B cell (primary cell): Measurements from ENCODE around the gene STRADB. TPM values are rescaled to one million over a fixed set of nuclear protein-coding genes. Genes with fewer than 3 reads are reported as not detected.

Experiments used
- ATAC-seq: fragments of 200-7000 bp; cut with Tn5 transposase; one replicate; pipeline ENCODE4 v1.10.0; 2021; ENCODE audit warnings: low read depth, mild to moderate bottlenecking, moderate number of reproducible peaks, moderate library complexity
- CTCF ChIA-PET: fragments of 350-600 bp; sonication (Branson Sonifier 250); formaldehyde crosslinking; loops from one replicate; lab custom pipeline; 2021; ENCODE audit warnings: antibody characterized with exemption, inconsistent platforms; lab: Charles Lee
- POLR2A ChIA-PET: fragments of 350-600 bp; sonication (Branson Sonifier 250); formaldehyde crosslinking; loops from one replicate; lab custom pipeline; 2021; ENCODE audit warnings: antibody characterized with exemption; lab: Charles Lee
- DNase-seq: peaks from one replicate; pipeline ENCODE4 v3.0.0; 2013
- H2AFZ ChIP-seq: 2 replicates; pipeline ENCODE4 v1.6.1; 2012; ENCODE audit warnings: mild to moderate bottlenecking, low read depth, low read length; ENCODE audit not compliant: insufficient read depth, poor library complexity, severe bottlenecking
- H3K27ac ChIP-seq, 2 donors: 1 replicate in 1 of 2; 2 replicates in 1 of 2; pipeline ENCODE4 v1.5.1; 2012 to 2013; ENCODE audit warnings: low read length in 2 of 2, mild to moderate bottlenecking in 2 of 2, moderate library complexity in 1 of 2
- H3K27me3 ChIP-seq, 4 experiments: fragments of 200-600 bp in 1 of 4; sonication (generic) in 1 of 4; replicated peaks in 1 of 4; 1 replicate in 2 of 4; 2 replicates in 2 of 4; pipeline versions ENCODE4 v1.6.1 to v1.7.0; 2013 to 2016; ENCODE audit warnings: low read length in 3 of 4, mild to moderate bottlenecking in 2 of 4, mixed read lengths in 1 of 4, moderate library complexity in 1 of 4; ENCODE audit not compliant: insufficient read depth in 4 of 4, control insufficient read depth in 3 of 4; ENCODE audit errors: control extremely low read depth in 1 of 4
- H3K36me3 ChIP-seq, 2 experiments: replicated peaks in 1 of 2; 1 replicate in 1 of 2; 2 replicates in 1 of 2; pipeline versions ENCODE4 v1.6.1 to v1.7.1; 2013; ENCODE audit warnings: low read length in 1 of 2; ENCODE audit not compliant: insufficient read depth in 2 of 2, control insufficient read depth in 1 of 2; ENCODE audit errors: control extremely low read depth in 1 of 2, extremely low read depth in 1 of 2
- H3K4me1 ChIP-seq, 2 donors: fragments of 200-600 bp in 1 of 2; sonication (generic) in 1 of 2; 1 replicate in 1 of 2; 2 replicates in 1 of 2; pipeline versions ENCODE4 v1.5.1 to v1.6.1; 2013 to 2017; ENCODE audit warnings: low read length in 2 of 2; ENCODE audit not compliant: control insufficient read depth in 2 of 2, insufficient read depth in 2 of 2
- H3K4me2 ChIP-seq: replicated peaks from 2 replicates; pipeline ENCODE3; 2012; ENCODE audit warnings: mild to moderate bottlenecking, low read depth, low read length; ENCODE audit not compliant: poor library complexity, severe bottlenecking
- H3K4me3 ChIP-seq, 5 experiments: fragments of 200-600 bp in 1 of 5; sonication (generic) in 1 of 5; 1 replicate in 3 of 5; 2 replicates in 2 of 5; pipeline versions ENCODE4 v1.5.1 to v1.7.0; 2011 to 2016; ENCODE audit warnings: low read length in 4 of 5, mild to moderate bottlenecking in 4 of 5, low read depth in 2 of 5, control low read depth in 1 of 5, moderate library complexity in 1 of 5; ENCODE audit not compliant: insufficient read depth in 1 of 5; ENCODE audit errors: control extremely low read depth in 1 of 5, extremely low read depth in 1 of 5
- H3K79me2 ChIP-seq: fragments of 200-600 bp; sonication (generic); one replicate; pipeline ENCODE4 v1.6.0; 2016; ENCODE audit warnings: low read length; ENCODE audit not compliant: control insufficient read depth, insufficient read depth
- H3K9ac ChIP-seq: fragments of 200-600 bp; sonication (generic); 2 replicates; pipeline ENCODE4 v1.6.1; 2017; ENCODE audit warnings: mild to moderate bottlenecking, low read length, moderate library complexity
- H3K9me3 ChIP-seq, 3 donors: one replicate each; pipeline versions ENCODE4 v1.6.1 to v1.7.1; 2013; ENCODE audit warnings: low read length in 2 of 3; ENCODE audit not compliant: control insufficient read depth in 2 of 3, insufficient read depth in 1 of 3; ENCODE audit errors: control extremely low read depth in 1 of 3
- H4K20me1 ChIP-seq: 2 replicates; pipeline ENCODE4 v1.6.0; 2012; ENCODE audit warnings: mild to moderate bottlenecking, low read length; ENCODE audit not compliant: insufficient read depth, control insufficient read depth, poor library complexity, severe bottlenecking
- H3K27ac Mint-ChIP-seq: one replicate; pipeline ENCODE4 v1.8.0; 2021; ENCODE audit warnings: mixed read lengths
- H3K27me3 Mint-ChIP-seq: one replicate; pipeline ENCODE4 v1.8.0; 2021; ENCODE audit warnings: mixed read lengths
- H3K4me1 Mint-ChIP-seq: one replicate; pipeline ENCODE4 v1.8.0; 2021; ENCODE audit warnings: mixed read lengths
- H3K4me3 Mint-ChIP-seq: one replicate; pipeline ENCODE4 v1.8.0; 2021; ENCODE audit warnings: mixed read lengths
- H3K9me3 Mint-ChIP-seq: one replicate; pipeline ENCODE4 v1.8.0; 2022; ENCODE audit warnings: mixed read lengths; ENCODE audit not compliant: insufficient read depth
- CTCF ChIP-seq: fragments of 200-600 bp; IDR thresholded peaks from one replicate; pipeline ENCODE4 v1.8.0; 2022; ENCODE audit warnings: antibody characterized with exemption, mild to moderate bottlenecking
- EZH2 ChIP-seq: IDR thresholded peaks from 2 replicates; pipeline ENCODE4 v1.6.1; 2012; ENCODE audit warnings: borderline replicate concordance, low read depth, mild to moderate bottlenecking, moderate library complexity, low read length; ENCODE audit not compliant: insufficient read depth, poor library complexity, severe bottlenecking
- WGBS: methylation state at CpG from one replicate; pipeline ENCODE4 v1.1.5; 2013; ENCODE audit warnings: missing lambda C conversion rate; ENCODE audit not compliant: insufficient coverage; 5-methylcytosine and 5-hydroxymethylcytosine counted together
- intact Hi-C: fragments of 100-400 bp; cut with micrococcal nuclease; formaldehyde crosslinking; loops from one replicate; pipeline ENCODE4 v1.10.0; 2022
- polyA plus RNA-seq: library from polyadenylated mRNA; depleted of rRNA; stranded (reverse); fragments of >200 nt; gene quantifications from 2 replicates; pipeline ENCODE4 v1.2.3, GENCODE V29; 2012
- total RNA-seq, 2 donors: library from RNA; stranded (reverse); fragments of 120-200 nt in 1 of 2; gene quantifications; 1 replicate in 1 of 2; 2 replicates in 1 of 2; pipeline versions ENCODE4 v1.2.3 to v1.2.4, GENCODE V29; 2013 to 2022

The STRADB gene
- total and polyA plus RNA-seq, 2 donors (not counting 1 experiment from before 2014, with no cell fraction given): 17.2 to 17.5 TPM

- intact Hi-C loops: loop anchor here (5.0 kb wide), 1 partner anchor 33 kb away; no protein-coding TSS in a partner anchor
- Histone ChIP-seq H2AFZ (no peak overlapping the region), H3K4me2 (no peak overlapping the region), H3K36me3 (peaks cover 1 to 4% of the 10 kb centered on the region in 2 experiments), H3K27ac (peak overlapping the region in 1 of 2 donors; percentile 13), H3K4me1 (peaks cover 50 to 59% of the 10 kb centered on the region in 2 donors), H3K9ac (no peak overlapping the region), H3K79me2 (peaks cover 84% of the 10 kb centered on the region), H3K27me3 (no peaks in the 10 kb centered on the region), H3K4me3 (no peak overlapping the region), H4K20me1 (peaks cover 7% of the 10 kb centered on the region), H3K9me3 (no peaks in the 10 kb centered on the region)
- ATAC-seq (no peak), DNase-seq (no peak)
- ChIA-PET POLR2A (no interaction called here), CTCF (interaction anchor here (0.5 kb wide), 1 partner anchor 207 kb away, joined by 3 read pairs; no protein-coding TSS in a partner anchor)
- Mint-ChIP-seq H3K27ac (peak overlapping the region; percentile 5), H3K4me1 (peaks cover 53% of the 10 kb centered on the region), H3K9me3 (no peaks in the 10 kb centered on the region), H3K27me3 (no peaks in the 10 kb centered on the region), H3K4me3 (no peak overlapping the region)
- no CpG with 5 or more reads among the region's 3 CpGs for WGBS
- no peak for TF ChIP-seq CTCF
- no peak for TF ChIP-seq EZH2
These were observed 6.6 kb upstream of the STRADB start for GRCh38 chr2:201444746-201445465.

GRCh38 chr2:201447086-201447485 is 4.5 kb upstream of the STRADB start:
- H4K20me1 ChIP-seq: no peaks in the 10 kb centered on the region
- ATAC-seq (no peak), DNase-seq (no peak)
- H2AFZ ChIP-seq: no peak overlapping the region
- ChIA-PET POLR2A (no interaction called here), CTCF (no interaction called here)
- H3K4me3 Mint-ChIP-seq: no peak overlapping the region
- WGBS: 100% methylated on average over 1 of the region's 1 CpG
- no peaks in the 10 kb centered on the region for H3K9me3 ChIP-seq
- peak overlapping the region; percentile 2 for H3K9ac ChIP-seq
- no peaks in the 10 kb centered on the region for H3K27me3 Mint-ChIP-seq
- no peak overlapping the region for H3K4me3 ChIP-seq
- no peaks in the 10 kb centered on the region for H3K9me3 Mint-ChIP-seq
- TF ChIP-seq CTCF (no peak), EZH2 (no peak)
- H3K4me1 Mint-ChIP-seq: peaks cover 46% of the 10 kb centered on the region
- no peaks in the 10 kb centered on the region for H3K27me3 ChIP-seq
- peak overlapping the region; percentile 51 for H3K4me2 ChIP-seq
- peak overlapping the region; percentile 50 for H3K27ac Mint-ChIP-seq
- H3K4me1 ChIP-seq: peaks cover 39 to 55% of the 10 kb centered on the region in 2 donors
- H3K79me2 ChIP-seq: peaks cover 83% of the 10 kb centered on the region
- peak overlapping the region in 1 of 2 donors; percentile 54 for H3K27ac ChIP-seq
- intact Hi-C loops: loop anchor here (5.0 kb wide), 1 partner anchor 35 kb away; no protein-coding TSS in a partner anchor
- peaks cover 1 to 4% of the 10 kb centered on the region in 2 experiments for H3K36me3 ChIP-seq
